ENCODE measurements around the gene HLTF.
A peak's percentile ranks its signal among the peaks of the same experiment; 100 is the strongest.

Gene HLTF

GRCh38 chr3:149007567-149008257 lies 78.6 kb downstream of the HLTF start:
- Mint-ChIP-seq H3K27me3 (ENCODE audit: low read depth, poor library complexity) (no peaks in the 10 kb centered on the region), H3K4me3 (no peak overlapping the region), H3K4me1 (peaks cover 20% of the 10 kb centered on the region), H3K27ac (no peak overlapping the region), H3K9me3 (no peaks in the 10 kb centered on the region), H3K36me3 (ENCODE audit: low read depth) (peaks cover 15% of the 10 kb centered on the region)
- DNase-seq = no peak
- no peak for TF ChIP-seq CTCF (IDR thresholded peaks at IDR 0.05)

GRCh38 chr3:149005416-149005815 lies 80.9 kb downstream of the HLTF start:
- Mint-ChIP-seq H3K9me3 (no peaks in the 10 kb centered on the region), H3K4me3 (no peak overlapping the region), H3K4me1 (peaks cover 20% of the 10 kb centered on the region), H3K27ac (no peak overlapping the region), H3K27me3 (ENCODE audit: low read depth, poor library complexity) (no peaks in the 10 kb centered on the region), H3K36me3 (ENCODE audit: low read depth) (peaks cover 15% of the 10 kb centered on the region)
- no peak for DNase-seq
- no peak for TF ChIP-seq CTCF (IDR thresholded peaks at IDR 0.05)

- peaks cover 20% of the 10 kb centered on the region for H3K4me1 Mint-ChIP-seq
- no peak for TF ChIP-seq CTCF (IDR thresholded peaks at IDR 0.05)
- H3K27me3 Mint-ChIP-seq (ENCODE audit: low read depth, poor library complexity) = no peaks in the 10 kb centered on the region
- no peaks in the 10 kb centered on the region for H3K9me3 Mint-ChIP-seq
- peaks cover 11% of the 10 kb centered on the region for H3K36me3 Mint-ChIP-seq (ENCODE audit: low read depth)
- H3K27ac Mint-ChIP-seq = peak overlapping the region; percentile 96
- DNase-seq = peak; percentile 7
- H3K4me3 Mint-ChIP-seq = no peak overlapping the region
Measured at GRCh38 chr3:149004622-149005021, 81.7 kb downstream of the HLTF start.

- Mint-ChIP-seq H3K27ac (peak overlapping the region; percentile 43), H3K9me3 (no peaks in the 10 kb centered on the region), H3K4me3 (no peak overlapping the region), H3K27me3 (ENCODE audit: low read depth, poor library complexity) (no peaks in the 10 kb centered on the region), H3K36me3 (ENCODE audit: low read depth) (peaks cover 5% of the 10 kb centered on the region), H3K4me1 (peaks cover 20% of the 10 kb centered on the region)
- TF ChIP-seq CTCF (IDR thresholded peaks at IDR 0.05) = no peak
- no peak for DNase-seq
Measured at GRCh38 chr3:149003653-149004305, 82.6 kb downstream of the HLTF start.

- DNase-seq = no peak
- no peaks in the 10 kb centered on the region for H3K9me3 Mint-ChIP-seq
- H3K27me3 Mint-ChIP-seq (ENCODE audit: low read depth, poor library complexity) = no peaks in the 10 kb centered on the region
- H3K4me3 Mint-ChIP-seq = no peak overlapping the region
- peaks cover 20% of the 10 kb centered on the region for H3K4me1 Mint-ChIP-seq
- no peak overlapping the region for H3K27ac Mint-ChIP-seq
- no peak for TF ChIP-seq CTCF (IDR thresholded peaks at IDR 0.05)
- H3K36me3 Mint-ChIP-seq (ENCODE audit: low read depth) = peaks cover 3% of the 10 kb centered on the region
Measured at GRCh38 chr3:149001727-149002126, 84.6 kb downstream of the HLTF start.

Measured in nephron progenitor cell (in vitro differentiated cells).